Measurements from ENCODE around the gene MFN2. TPM values are rescaled to one million over a fixed set of nuclear protein-coding genes. Genes with fewer than 3 reads are reported as not detected.

MFN2 gene
- total and polyA plus RNA-seq, 9 of the 15 experiments (the other 6 are each of a cell fraction or from before 2014, with no cell fraction given): 10.5 to 158 (median 87.1) TPM

DNA sequence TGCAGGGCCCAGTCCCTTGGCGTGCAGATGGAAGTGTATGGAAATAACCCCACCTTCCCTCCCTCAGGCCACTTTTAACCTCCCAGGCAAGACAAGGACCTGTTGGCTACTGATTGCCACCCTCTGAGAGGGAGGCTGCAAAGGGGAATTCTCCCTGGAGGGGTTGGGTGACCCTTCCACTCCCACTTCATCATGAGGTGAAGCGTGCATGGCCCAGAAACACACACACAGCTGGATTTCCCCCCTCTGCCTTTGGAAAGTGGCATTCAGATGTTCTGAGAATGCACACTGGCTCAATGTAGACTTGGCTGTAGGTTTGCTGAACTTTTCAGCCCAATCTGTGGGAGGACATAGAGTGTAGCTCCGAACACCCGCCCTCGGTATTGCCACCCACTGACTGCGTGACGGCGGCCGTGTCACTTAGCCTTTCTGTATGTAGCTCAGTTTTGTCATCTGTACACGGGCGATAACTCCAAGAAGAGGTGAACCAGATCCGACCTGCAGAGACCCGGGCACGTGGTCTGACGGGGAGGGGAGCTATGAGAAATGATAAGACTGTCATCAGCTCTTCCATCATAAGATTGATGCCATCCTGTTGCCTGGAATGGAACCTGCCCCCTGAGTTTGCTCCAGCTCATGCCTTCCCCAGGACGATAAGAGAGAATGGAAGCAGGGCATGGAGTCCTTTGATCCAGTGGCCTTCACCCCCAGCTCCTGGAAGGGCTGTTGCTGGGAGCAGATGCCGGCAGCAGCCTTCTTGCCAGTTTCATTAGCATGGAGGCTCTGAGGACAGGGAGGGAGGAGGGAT is 58.3 kb downstream of the MFN2 start (continued):
- no peak; the same call in 1 of the 2 replicates for TF ChIP-seq SMARCA5 (IDR thresholded peaks at IDR 0.05)
- TF ChIP-seq, protein P1, sequence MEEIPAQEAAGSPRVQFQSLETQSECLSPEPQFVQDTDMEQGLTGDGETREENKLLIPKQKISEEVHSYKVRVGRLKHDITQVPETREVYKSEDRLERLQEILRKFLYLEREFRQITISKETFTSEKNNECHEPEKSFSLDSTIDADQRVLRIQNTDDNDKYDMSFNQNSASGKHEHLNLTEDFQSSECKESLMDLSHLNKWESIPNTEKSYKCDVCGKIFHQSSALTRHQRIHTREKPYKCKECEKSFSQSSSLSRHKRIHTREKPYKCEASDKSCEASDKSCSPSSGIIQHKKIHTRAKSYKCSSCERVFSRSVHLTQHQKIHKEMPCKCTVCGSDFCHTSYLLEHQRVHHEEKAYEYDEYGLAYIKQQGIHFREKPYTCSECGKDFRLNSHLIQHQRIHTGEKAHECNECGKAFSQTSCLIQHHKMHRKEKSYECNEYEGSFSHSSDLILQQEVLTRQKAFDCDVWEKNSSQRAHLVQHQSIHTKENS (CRISPR knock-in tag; IDR thresholded peaks at IDR 0.05): no peak
- TF ChIP-seq ZNF143 (CRISPR knock-in tag; IDR thresholded peaks at IDR 0.05): no peak
- no peak for TF ChIP-seq SRSF3 (IDR thresholded peaks at IDR 0.05; ENCODE audit: insufficient read depth, low read length)
- TF ChIP-seq RBM17 (IDR thresholded peaks at IDR 0.05; ENCODE audit: borderline replicate concordance, low read depth, low read length): no peak
- TF ChIP-seq, protein P2, sequence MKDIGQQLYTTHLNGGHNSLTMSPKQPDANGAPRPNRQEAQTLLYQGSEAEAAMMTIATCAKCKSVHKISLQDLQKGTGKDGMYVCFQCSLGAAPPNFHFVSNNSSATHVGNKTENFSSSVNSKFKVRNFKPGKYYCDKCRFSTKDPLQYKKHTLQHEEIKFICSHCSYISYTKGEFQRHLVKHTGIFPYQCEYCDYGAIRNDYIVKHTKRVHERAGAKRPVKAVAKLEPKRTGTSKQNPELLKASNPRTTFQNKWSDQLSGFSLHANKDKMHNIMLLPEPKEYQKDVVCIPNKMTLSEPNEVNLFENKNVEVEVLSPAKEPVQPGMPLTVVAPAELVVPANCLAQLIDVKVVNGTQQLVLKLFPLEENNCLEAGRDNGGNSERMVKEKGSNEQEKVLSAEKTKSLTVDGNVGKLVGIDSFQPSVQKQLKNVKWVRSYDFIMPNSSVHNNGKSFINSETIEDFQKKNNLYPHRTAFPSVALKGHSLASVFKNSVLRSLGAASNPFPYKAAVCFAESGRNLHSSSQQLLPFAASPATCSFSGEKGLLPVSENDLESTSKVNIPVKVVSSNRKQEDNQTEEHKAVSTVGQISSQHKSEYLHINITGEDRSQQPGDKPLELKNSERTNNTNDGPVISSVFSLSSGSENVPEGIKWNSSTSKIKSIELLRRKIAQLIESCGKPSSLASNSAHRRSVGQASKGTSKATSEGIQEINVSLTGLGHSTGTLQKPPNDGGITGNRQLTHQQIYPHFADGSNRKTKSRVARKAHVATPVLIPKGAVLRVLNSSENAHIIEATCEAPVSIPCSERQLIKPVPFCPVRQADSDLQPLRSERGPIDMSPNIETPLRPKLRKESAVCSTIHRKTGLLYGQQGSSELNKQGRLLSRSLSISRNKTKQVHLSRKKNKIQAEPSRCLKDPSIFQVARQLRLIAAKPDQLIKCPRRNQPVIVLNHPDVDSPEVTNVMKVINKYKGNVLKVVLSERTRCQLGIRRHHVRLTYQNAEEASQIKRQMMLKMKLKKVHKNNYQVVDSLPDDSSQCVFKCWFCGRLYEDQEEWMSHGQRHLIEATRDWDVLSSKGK (CRISPR knock-in tag; IDR thresholded peaks at IDR 0.05): no peak
- no peak for TF ChIP-seq HNRNPLL (IDR thresholded peaks at IDR 0.05; ENCODE audit: low read depth, low read length, poor library complexity, severe bottlenecking)
- TF ChIP-seq NELFE (IDR thresholded peaks at IDR 0.05; ENCODE audit: insufficient read depth, insufficient read length): no peak
- peak; percentile 87 for TF ChIP-seq ETV1 (tag; conservative IDR thresholded peaks at IDR 0.05; ENCODE audit: low read depth)
- TF ChIP-seq TCF3 (CRISPR knock-in tag; IDR thresholded peaks at IDR 0.05): peak; percentile 88
- TF ChIP-seq, protein P3, sequence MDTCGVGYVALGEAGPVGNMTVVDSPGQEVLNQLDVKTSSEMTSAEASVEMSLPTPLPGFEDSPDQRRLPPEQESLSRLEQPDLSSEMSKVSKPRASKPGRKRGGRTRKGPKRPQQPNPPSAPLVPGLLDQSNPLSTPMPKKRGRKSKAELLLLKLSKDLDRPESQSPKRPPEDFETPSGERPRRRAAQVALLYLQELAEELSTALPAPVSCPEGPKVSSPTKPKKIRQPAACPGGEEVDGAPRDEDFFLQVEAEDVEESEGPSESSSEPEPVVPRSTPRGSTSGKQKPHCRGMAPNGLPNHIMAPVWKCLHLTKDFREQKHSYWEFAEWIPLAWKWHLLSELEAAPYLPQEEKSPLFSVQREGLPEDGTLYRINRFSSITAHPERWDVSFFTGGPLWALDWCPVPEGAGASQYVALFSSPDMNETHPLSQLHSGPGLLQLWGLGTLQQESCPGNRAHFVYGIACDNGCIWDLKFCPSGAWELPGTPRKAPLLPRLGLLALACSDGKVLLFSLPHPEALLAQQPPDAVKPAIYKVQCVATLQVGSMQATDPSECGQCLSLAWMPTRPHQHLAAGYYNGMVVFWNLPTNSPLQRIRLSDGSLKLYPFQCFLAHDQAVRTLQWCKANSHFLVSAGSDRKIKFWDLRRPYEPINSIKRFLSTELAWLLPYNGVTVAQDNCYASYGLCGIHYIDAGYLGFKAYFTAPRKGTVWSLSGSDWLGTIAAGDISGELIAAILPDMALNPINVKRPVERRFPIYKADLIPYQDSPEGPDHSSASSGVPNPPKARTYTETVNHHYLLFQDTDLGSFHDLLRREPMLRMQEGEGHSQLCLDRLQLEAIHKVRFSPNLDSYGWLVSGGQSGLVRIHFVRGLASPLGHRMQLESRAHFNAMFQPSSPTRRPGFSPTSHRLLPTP (IDR thresholded peaks at IDR 0.05; ENCODE audit: borderline replicate concordance, extremely low read depth, insufficient read length): no peak
- TF ChIP-seq SP1 (CRISPR knock-in tag; IDR thresholded peaks at IDR 0.05): peak; percentile 59; the same call in 1 of the 2 replicates
- TF ChIP-seq ZNF589 (CRISPR knock-in tag; IDR thresholded peaks at IDR 0.05; ENCODE audit: low read depth): peak; percentile 91
- TF ChIP-seq, protein P4, sequence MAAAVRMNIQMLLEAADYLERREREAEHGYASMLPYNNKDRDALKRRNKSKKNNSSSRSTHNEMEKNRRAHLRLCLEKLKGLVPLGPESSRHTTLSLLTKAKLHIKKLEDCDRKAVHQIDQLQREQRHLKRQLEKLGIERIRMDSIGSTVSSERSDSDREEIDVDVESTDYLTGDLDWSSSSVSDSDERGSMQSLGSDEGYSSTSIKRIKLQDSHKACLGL (CRISPR knock-in tag; IDR thresholded peaks at IDR 0.05; ENCODE audit: borderline replicate concordance, poor library complexity, severe bottlenecking): no peak
- TF ChIP-seq ZNF217 (CRISPR knock-in tag; IDR thresholded peaks at IDR 0.05): no peak
- TF ChIP-seq TCFL5 (CRISPR knock-in tag; conservative IDR thresholded peaks at IDR 0.05): no peak
- TF ChIP-seq, protein P5, sequence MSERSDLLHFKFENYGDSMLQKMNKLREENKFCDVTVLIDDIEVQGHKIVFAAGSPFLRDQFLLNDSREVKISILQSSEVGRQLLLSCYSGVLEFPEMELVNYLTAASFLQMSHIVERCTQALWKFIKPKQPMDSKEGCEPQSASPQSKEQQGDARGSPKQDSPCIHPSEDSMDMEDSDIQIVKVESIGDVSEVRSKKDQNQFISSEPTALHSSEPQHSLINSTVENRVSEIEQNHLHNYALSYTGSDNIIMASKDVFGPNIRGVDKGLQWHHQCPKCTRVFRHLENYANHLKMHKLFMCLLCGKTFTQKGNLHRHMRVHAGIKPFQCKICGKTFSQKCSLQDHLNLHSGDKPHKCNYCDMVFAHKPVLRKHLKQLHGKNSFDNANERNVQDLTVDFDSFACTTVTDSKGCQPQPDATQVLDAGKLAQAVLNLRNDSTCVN (CRISPR knock-in tag; IDR thresholded peaks at IDR 0.05): no peak
